ENCODE data around the gene CCDC167. TPM values are rescaled to one million over a fixed set of nuclear protein-coding genes. Genes with fewer than 3 reads are reported as not detected.

Gene CCDC167
- total and polyA plus RNA-seq, 2 of the 8 experiments (the other 6 are each of a cell fraction or from before 2014, with no cell fraction given), result 11.0 to 26.5 TPM

DNA sequence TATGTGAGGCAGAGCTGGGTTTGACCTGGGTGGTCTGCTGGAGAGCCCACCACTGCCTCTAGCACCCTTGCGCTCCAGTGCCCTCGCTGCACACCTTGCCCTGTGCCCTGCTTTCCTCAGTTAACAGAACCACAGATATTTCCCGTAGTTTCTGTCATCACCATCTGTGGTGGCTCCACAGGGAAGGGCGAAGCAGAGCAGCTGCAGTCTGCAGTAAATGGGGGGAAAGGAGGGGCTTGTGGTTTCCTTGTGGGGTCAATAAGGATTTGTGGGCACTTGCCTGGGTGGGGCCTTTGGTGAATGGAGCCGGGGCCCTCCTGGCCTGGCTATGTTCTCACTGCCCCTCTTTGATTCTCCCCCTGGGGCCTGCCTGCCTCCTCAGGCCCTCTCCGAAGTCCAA is 21.2 kb upstream of the CCDC167 start (continued):
- no peak for TF ChIP-seq RFX5 (IDR thresholded peaks at IDR 0.05; ENCODE audit: borderline replicate concordance, low read depth, low read length)
